CD4-positive, alpha-beta T cell (primary cell): ENCODE results near the gene FAM184B. TPM values are rescaled to one million over a fixed set of nuclear protein-coding genes. Genes with fewer than 3 reads are reported as not detected.

Experiments
- ATAC-seq: fragments of 200-7000 bp; cut with Tn5 transposase; one replicate; pipeline ENCODE4 v1.10.0; 2022; ENCODE audit warnings: mild to moderate bottlenecking; ENCODE audit not compliant: poor library complexity
- CTCF ChIA-PET: fragments of 350-600 bp; sonication (Branson Sonifier 250); formaldehyde crosslinking; loops from one replicate; lab custom pipeline; 2021; ENCODE audit warnings: antibody characterized with exemption, inconsistent platforms; lab: Charles Lee
- POLR2A ChIA-PET: fragments of 350-600 bp; sonication (Branson Sonifier 250); formaldehyde crosslinking; loops from one replicate; lab custom pipeline; 2021; ENCODE audit warnings: antibody characterized with exemption, inconsistent platforms; lab: Charles Lee
- DNase-seq, 14 experiments: peaks; one replicate each; pipeline ENCODE4 v3.0.0-alpha.2; 2013 to 2020; ENCODE audit warnings: mixed read lengths in 2 of 14
- H3K27ac ChIP-seq, 2 donors: one replicate each; pipeline versions ENCODE4 v1.5.1 to v1.7.0; 2013; ENCODE audit warnings: low read length in 2 of 2, low read depth in 1 of 2, mild to moderate bottlenecking in 1 of 2
- H3K27me3 ChIP-seq, 2 experiments: 1 replicate in 1 of 2; 2 replicates in 1 of 2; pipeline versions ENCODE4 v1.6.1 to v1.7.0; 2013; ENCODE audit warnings: low read length in 2 of 2, control low read depth in 1 of 2, mild to moderate bottlenecking in 1 of 2, moderate library complexity in 1 of 2; ENCODE audit not compliant: insufficient read depth in 2 of 2, control insufficient read depth in 1 of 2
- H3K36me3 ChIP-seq: one replicate; pipeline ENCODE4 v1.6.1; 2013; ENCODE audit warnings: low read length, control low read depth; ENCODE audit not compliant: insufficient read depth
- H3K4me1 ChIP-seq: one replicate; pipeline ENCODE4 v1.6.1; 2013; ENCODE audit warnings: low read length, control low read depth; ENCODE audit not compliant: insufficient read depth
- H3K4me3 ChIP-seq: one replicate; pipeline ENCODE4 v1.5.1; 2013; ENCODE audit warnings: mild to moderate bottlenecking, low read length, moderate library complexity
- H3K9me3 ChIP-seq, 2 experiments: 1 replicate in 1 of 2; 2 replicates in 1 of 2; pipeline versions ENCODE4 v1.6.1 to v1.7.0; 2013; ENCODE audit warnings: low read length in 2 of 2, mild to moderate bottlenecking in 2 of 2, control low read depth in 1 of 2, moderate library complexity in 1 of 2; ENCODE audit not compliant: control insufficient read depth in 1 of 2, insufficient read depth in 1 of 2
- H3K27ac Mint-ChIP-seq: one replicate; pipeline ENCODE4 v1.8.0; 2020; ENCODE audit warnings: mixed read lengths
- H3K27me3 Mint-ChIP-seq: one replicate; pipeline ENCODE4 v1.8.0; 2021; ENCODE audit warnings: mixed read lengths
- H3K36me3 Mint-ChIP-seq: one replicate; pipeline ENCODE4 v1.8.0; 2021; ENCODE audit warnings: low read depth, mixed read lengths
- H3K4me1 Mint-ChIP-seq: one replicate; pipeline ENCODE4 v1.8.0; 2021; ENCODE audit warnings: low read depth, mixed read lengths
- H3K4me3 Mint-ChIP-seq: one replicate; pipeline ENCODE4 v1.8.0; 2020; ENCODE audit warnings: mild to moderate bottlenecking, mixed read lengths
- H3K9me3 Mint-ChIP-seq: one replicate; pipeline ENCODE4 v1.8.0; 2020; ENCODE audit warnings: mixed read lengths
- CTCF ChIP-seq: fragments of 200-600 bp; IDR thresholded peaks from one replicate; pipeline ENCODE4 v1.8.0; 2022; ENCODE audit warnings: antibody characterized with exemption, mild to moderate bottlenecking
- intact Hi-C, 2 experiments: fragments of 100-400 bp; cut with DNase I in 1 of 2; cut with micrococcal nuclease in 1 of 2; formaldehyde crosslinking; loops; one replicate each; pipeline versions ENCODE4 v1.15.1 to v1.9.0; 2023 to 2025; cut with DNase I, micrococcal nuclease
- total RNA-seq, 174 experiments: library from RNA in 2 of 174; stranded (reverse) in 2 of 174; gene quantifications; one replicate each; pipeline ENCODE4 v1.2.3 and lab custom pipeline; 2021 to 2026

The FAM184B gene
- total RNA-seq, 2 experiments from 2014 or later = not detected

GRCh38 chr4:17766826-17767458 is 14.5 kb downstream of the FAM184B start:
- H3K4me1 Mint-ChIP-seq = peaks cover 7% of the 10 kb centered on the region
- no peak for ATAC-seq

GRCh38 chr4:17765514-17766286 is 15.7 kb downstream of the FAM184B start:
- Mint-ChIP-seq H3K9me3 (peaks cover 3% of the 10 kb centered on the region), H3K4me3 (peak overlapping the region; percentile 25), H3K4me1 (peaks cover 7% of the 10 kb centered on the region), H3K36me3 (no peaks in the 10 kb centered on the region), H3K27me3 (no peaks in the 10 kb centered on the region), H3K27ac (peak overlapping the region; percentile 64)
- CTCF ChIA-PET = no interaction called here
- H3K36me3 ChIP-seq = no peaks in the 10 kb centered on the region
- no peak overlapping the region for H3K27ac ChIP-seq
- peaks cover 0 to 9% of the 10 kb centered on the region in 2 experiments for H3K9me3 ChIP-seq
- ATAC-seq = no peak
- POLR2A ChIA-PET = no interaction called here
- no peaks in the 10 kb centered on the region for H3K4me1 ChIP-seq
- TF ChIP-seq CTCF = no peak
- H3K4me3 ChIP-seq = no peak overlapping the region
- intact Hi-C loops = no loop called here
- DNase-seq = no peak
- peaks cover 0 to 4% of the 10 kb centered on the region in 2 experiments for H3K27me3 ChIP-seq

More at GRCh38 chr4:17766826-17767458, 14.5 kb downstream of the FAM184B start:
- no peaks in the 10 kb centered on the region for H3K36me3 ChIP-seq
- H3K9me3 Mint-ChIP-seq = peaks cover 3% of the 10 kb centered on the region
- H3K4me1 ChIP-seq = no peaks in the 10 kb centered on the region
- ChIA-PET POLR2A (no interaction called here), CTCF (no interaction called here)
- no peak overlapping the region for H3K4me3 Mint-ChIP-seq
- H3K27me3 Mint-ChIP-seq = no peaks in the 10 kb centered on the region
- peaks cover 0 to 4% of the 10 kb centered on the region in 2 experiments for H3K27me3 ChIP-seq
- no peak for TF ChIP-seq CTCF
- no peak overlapping the region for H3K27ac ChIP-seq
- DNase-seq = no peak
- H3K36me3 Mint-ChIP-seq = no peaks in the 10 kb centered on the region
- no peak overlapping the region for H3K27ac Mint-ChIP-seq
- no peak overlapping the region for H3K4me3 ChIP-seq
- intact Hi-C loops = no loop called here
- H3K9me3 ChIP-seq = peaks cover 0 to 9% of the 10 kb centered on the region in 2 experiments

- H3K27ac Mint-ChIP-seq = no peak overlapping the region
- no peaks in the 10 kb centered on the region for H3K27me3 Mint-ChIP-seq
- H3K36me3 Mint-ChIP-seq = no peaks in the 10 kb centered on the region
- TF ChIP-seq CTCF = no peak
- H3K27me3 ChIP-seq = peaks cover 0 to 4% of the 10 kb centered on the region in 2 experiments
- ChIA-PET POLR2A (no interaction called here), CTCF (no interaction called here)
- H3K4me1 Mint-ChIP-seq = peaks cover 7% of the 10 kb centered on the region
- H3K9me3 Mint-ChIP-seq = peaks cover 3% of the 10 kb centered on the region
- no peaks in the 10 kb centered on the region for H3K4me1 ChIP-seq
- no peak overlapping the region for H3K27ac ChIP-seq
- H3K4me3 Mint-ChIP-seq = no peak overlapping the region
- ATAC-seq (no peak), DNase-seq (no peak)
- no peaks in the 10 kb centered on the region for H3K36me3 ChIP-seq
- no peak overlapping the region for H3K4me3 ChIP-seq
- intact Hi-C loops = no loop called here
- H3K9me3 ChIP-seq = peaks cover 0 to 9% of the 10 kb centered on the region in 2 experiments
Measured at GRCh38 chr4:17763931-17764330, 17.5 kb downstream of the FAM184B start.
